Measurements from ENCODE around the gene NEDD4L.

GRCh38 chr18:58105206-58105887, 61.3 kb downstream of the NEDD4L start:
- TF ChIP-seq CTCF (conservative IDR thresholded peaks at IDR 0.05 in 1 of 2, IDR thresholded peaks at IDR 0.05 in 1 of 2; ENCODE audit: extremely low read depth in 1 of 2, insufficient read depth in 1 of 2, low read depth in 1 of 2, low read length in 2 of 2) (no peak), EZH2 (IDR thresholded peaks at IDR 0.05; ENCODE audit: borderline replicate concordance, low read length) (no peak)
